Smooth muscle cell (in vitro differentiated cells): ENCODE measurements around the gene PLXNB3. TPM values are rescaled to one million over a fixed set of nuclear protein-coding genes. Genes with fewer than 3 reads are reported as not detected.
"Not testable (repeated sequence)": the region's sequence is repeated elsewhere in the genome, so short reads cannot be mapped to it uniquely, and the experiment has no call there.

Source experiments
- DNase-seq: peaks from one replicate; lab custom pipeline; 2025; ENCODE audit not compliant: unreplicated experiment; lab: John Stamatoyannopoulos, UW
- H2AFZ ChIP-seq: fragments of 200-600 bp; sonication (generic); 2 replicates; pipeline ENCODE4 v1.6.0; 2016; ENCODE audit warnings: antibody characterized with exemption, low read depth, mild to moderate bottlenecking
- H3F3A ChIP-seq: fragments of 200-600 bp; sonication (generic); 2 replicates; pipeline ENCODE4 v1.6.0; 2017; ENCODE audit warnings: antibody characterized with exemption, low read depth
- H3K27ac ChIP-seq: fragments of 200-600 bp; sonication (generic); 2 replicates; pipeline ENCODE4 v1.5.1; 2016; ENCODE audit warnings: low read depth, mild to moderate bottlenecking
- H3K27me3 ChIP-seq: fragments of 200-600 bp; sonication (generic); 2 replicates; pipeline ENCODE4 v1.6.1; 2016; ENCODE audit warnings: low read depth, mild to moderate bottlenecking
- H3K36me3 ChIP-seq: fragments of 200-600 bp; sonication (generic); 2 replicates; pipeline ENCODE4 v1.5.1; 2016; ENCODE audit warnings: low read depth
- H3K4me1 ChIP-seq: fragments of 200-600 bp; sonication (generic); 2 replicates; pipeline ENCODE4 v1.5.1; 2016; ENCODE audit warnings: low read depth
- H3K4me2 ChIP-seq: fragments of 200-600 bp; sonication (generic); 2 replicates; pipeline ENCODE4 v1.6.0; 2016; ENCODE audit warnings: mild to moderate bottlenecking
- H3K4me3 ChIP-seq: fragments of 200-600 bp; sonication (generic); 2 replicates; pipeline ENCODE4 v1.5.1; 2016; ENCODE audit warnings: mild to moderate bottlenecking
- H3K79me2 ChIP-seq: fragments of 200-600 bp; sonication (generic); 2 replicates; pipeline ENCODE4 v1.6.0; 2016; ENCODE audit warnings: low read depth, mild to moderate bottlenecking
- H3K9ac ChIP-seq: fragments of 200-600 bp; sonication (generic); 2 replicates; pipeline ENCODE4 v1.6.0; 2016; ENCODE audit warnings: low read depth
- H3K9me3 ChIP-seq: fragments of 200-600 bp; sonication (generic); replicated peaks from 2 replicates; pipeline ENCODE4 v1.5.1; 2016; ENCODE audit warnings: low read depth
- H4K20me1 ChIP-seq: fragments of 200-600 bp; sonication (generic); 2 replicates; pipeline ENCODE4 v1.6.0; 2016; ENCODE audit warnings: low read depth
- CTCF ChIP-seq: fragments of 200-600 bp; sonication (generic); IDR thresholded peaks from 2 replicates; pipeline ENCODE4 v1.5.1; 2017; ENCODE audit warnings: borderline replicate concordance, mild to moderate bottlenecking, antibody characterized with exemption; ENCODE audit not compliant: insufficient read depth, poor library complexity, severe bottlenecking
- WGBS: methylation state at CpG from one replicate; pipeline ENCODE4 v1.1.7; 2016; ENCODE audit warnings: low lambda C conversion rate; 5-methylcytosine and 5-hydroxymethylcytosine counted together
- polyA plus RNA-seq: library from polyadenylated mRNA; unstranded; fragments of >200 nt; fragmentation: Nextera tagmentation; extraction: Ambion mirVana; gene quantifications from 2 replicates; pipeline ENCODE4 v1.2.1, GENCODE V29; 2016
- total RNA-seq: library from RNA; depleted of rRNA; stranded (reverse); fragments of >200 nt; gene quantifications from 2 replicates; pipeline ENCODE4 v1.2.3, GENCODE V29; 2014

PLXNB3 gene
- total and polyA plus RNA-seq, 2 experiments from 2014 or later = 0.58 to 3.9 TPM

- Histone ChIP-seq H3K36me3 (no peaks in the 10 kb centered on the region), H3K4me1 (no peaks in the 10 kb centered on the region), H4K20me1 (no peaks in the 10 kb centered on the region), H3K9ac (no peak overlapping the region), H3K9me3 (no peaks in the 10 kb centered on the region), H3K4me2 (no peak overlapping the region), H3K79me2 (peaks cover 7% of the 10 kb centered on the region), H3K27ac (no peak overlapping the region), H2AFZ (no peak overlapping the region), H3F3A (no peaks in the 10 kb centered on the region), H3K4me3 (no peak overlapping the region), H3K27me3 (no peaks in the 10 kb centered on the region)
- WGBS = 95% methylated on average over 23 of the region's 23 CpGs
- no peak for TF ChIP-seq CTCF
- no peak for DNase-seq
Observed at GRCh38 chrX:153728951-153729631, 35.0 kb upstream of the PLXNB3 start.

- H3K4me1 ChIP-seq, H3K27ac ChIP-seq, H3F3A ChIP-seq, H3K36me3 ChIP-seq, H3K9me3 ChIP-seq, H3K4me3 ChIP-seq, H3K79me2 ChIP-seq, DNase-seq, H2AFZ ChIP-seq, H3K9ac ChIP-seq, H3K4me2 ChIP-seq, H3K27me3 ChIP-seq, H4K20me1 ChIP-seq: not testable (repeated sequence)
- WGBS = 94% methylated on average over 23 of the region's 23 CpGs
Observed at GRCh38 chrX:153730115-153730514, 33.9 kb upstream of the PLXNB3 start.

GRCh38 chrX:153731117-153731844, 32.8 kb upstream of the PLXNB3 start:
- 90% methylated on average over 6 of the region's 6 CpGs for WGBS
- Histone ChIP-seq H3K9me3 (no peaks in the 10 kb centered on the region), H3K9ac (no peak overlapping the region), H3K27me3 (no peaks in the 10 kb centered on the region), H3K36me3 (no peaks in the 10 kb centered on the region), H2AFZ (no peak overlapping the region), H4K20me1 (no peaks in the 10 kb centered on the region), H3K4me3 (no peak overlapping the region), H3K79me2 (peaks cover 7% of the 10 kb centered on the region), H3K4me1 (no peaks in the 10 kb centered on the region), H3F3A (no peaks in the 10 kb centered on the region), H3K4me2 (no peak overlapping the region), H3K27ac (no peak overlapping the region)
- DNase-seq = no peak
- no peak for TF ChIP-seq CTCF

GRCh38 chrX:153731845-153732215, 32.2 kb upstream of the PLXNB3 start:
- no peak for TF ChIP-seq CTCF
- Histone ChIP-seq H3K4me1 (no peaks in the 10 kb centered on the region), H2AFZ (no peak overlapping the region), H3K9me3 (no peaks in the 10 kb centered on the region), H3K9ac (no peak overlapping the region), H3K4me2 (no peak overlapping the region), H4K20me1 (no peaks in the 10 kb centered on the region), H3K27ac (no peak overlapping the region), H3K36me3 (no peaks in the 10 kb centered on the region), H3F3A (no peaks in the 10 kb centered on the region), H3K79me2 (peaks cover 7% of the 10 kb centered on the region), H3K27me3 (no peaks in the 10 kb centered on the region), H3K4me3 (no peak overlapping the region)
- no peak for DNase-seq
- 83% methylated on average over 3 of the region's 3 CpGs for WGBS
